Measurements from ENCODE around the gene NPPA.
A peak's percentile ranks its signal among the peaks of the same experiment; 100 is the strongest.
"Not testable (repeated sequence)": the region's sequence is repeated elsewhere in the genome, so short reads cannot be mapped to it uniquely, and the experiment has no call there.

Gene NPPA

GRCh38 chr1:11847667-11848372 lies at the start of gene NPPA:
NPPA (minus strand) TSS chr1:11847783; CDS start chr1:11847684, 99 bp downstream.
- no peak for DNase-seq (ENCODE audit: low read depth)

- not testable (repeated sequence) for DNase-seq (ENCODE audit: low read depth)
Measured at GRCh38 chr1:11894501-11894900, 46.9 kb upstream of the NPPA start.

- peak; percentile 45 for DNase-seq (ENCODE audit: low read depth)
Measured at GRCh38 chr1:11893907-11894251, 46.3 kb upstream of the NPPA start.

GRCh38 chr1:11891433-11892186 lies 44.0 kb upstream of the NPPA start:
- DNase-seq (ENCODE audit: low read depth) = no peak

GRCh38 chr1:11888877-11889208 lies 41.3 kb upstream of the NPPA start:
- no peak for DNase-seq (ENCODE audit: low read depth)

- no peak for DNase-seq (ENCODE audit: low read depth)
Measured at GRCh38 chr1:11888206-11888876, 40.8 kb upstream of the NPPA start.

GRCh38 chr1:11887666-11888007 lies 40.1 kb upstream of the NPPA start:
- DNase-seq (ENCODE audit: low read depth) = no peak

GRCh38 chr1:11886986-11887665 lies 39.5 kb upstream of the NPPA start:
- no peak for DNase-seq (ENCODE audit: low read depth)

GRCh38 chr1:11885916-11886315 lies 38.3 kb upstream of the NPPA start:
- DNase-seq (ENCODE audit: low read depth) = no peak

GRCh38 chr1:11882814-11883538 lies 35.4 kb upstream of the NPPA start:
- DNase-seq (ENCODE audit: low read depth) = no peak

GRCh38 chr1:11881749-11882441 lies 34.3 kb upstream of the NPPA start:
- DNase-seq (ENCODE audit: low read depth) = no peak

- DNase-seq (ENCODE audit: low read depth) = no peak
Measured at GRCh38 chr1:11880911-11881748, 33.5 kb upstream of the NPPA start.

GRCh38 chr1:11880181-11880575 lies 32.6 kb upstream of the NPPA start:
- no peak for DNase-seq (ENCODE audit: low read depth)

- no peak for DNase-seq (ENCODE audit: low read depth)
Measured at GRCh38 chr1:11879311-11880180, 32.0 kb upstream of the NPPA start.

GRCh38 chr1:11878891-11879190 lies 31.3 kb upstream of the NPPA start:
- no peak for DNase-seq (ENCODE audit: low read depth)

GRCh38 chr1:11878081-11878890 lies 30.7 kb upstream of the NPPA start:
- no peak for DNase-seq (ENCODE audit: low read depth)

GRCh38 chr1:11877074-11877473 lies 29.5 kb upstream of the NPPA start:
- no peak for DNase-seq (ENCODE audit: low read depth)

GRCh38 chr1:11875094-11875493 lies 27.5 kb upstream of the NPPA start:
- no peak for DNase-seq (ENCODE audit: low read depth)

- DNase-seq (ENCODE audit: low read depth) = no peak
Measured at GRCh38 chr1:11874624-11875023, 27.0 kb upstream of the NPPA start.

All from stimulated activated CD8-positive, alpha-beta memory T cell treated with anti-CD3 and anti-CD28 coated beads, Interleukin-15, amount 100 ng/mL, for 24 hours (primary cell).